ENCODE results near the gene TFPI2.

The TFPI2 gene

GRCh38 chr7:93895859-93896600, 5.5 kb upstream of the TFPI2 start:
- Histone ChIP-seq H3K79me1 (ENCODE audit: low read depth, low read length) (no peaks in the 10 kb centered on the region), H3K14ac (ENCODE audit: low read length) (no peak overlapping the region), H3K9ac (ENCODE audit: low read depth, low read length, poor library complexity) (no peak overlapping the region), H3K36me3 (replicated peaks in 1 of 2; ENCODE audit: control insufficient read depth in 2 of 2, insufficient read depth in 2 of 2, low read length in 2 of 2) (no peaks in the 10 kb centered on the region), H2BK120ac (ENCODE audit: low read depth, low read length) (no peak overlapping the region), H3K4me2 (ENCODE audit: insufficient read depth, low read length, poor library complexity, severe bottlenecking) (no peak overlapping the region), H3K27ac (replicated peaks; ENCODE audit: low read length) (no peak overlapping the region), H2BK5ac (ENCODE audit: low read length) (no peak overlapping the region), H4K91ac (ENCODE audit: low read depth, low read length, poor library complexity) (no peak overlapping the region), H2BK12ac (ENCODE audit: low read length) (no peak overlapping the region), H3K9me3 (replicated peaks in 1 of 2; ENCODE audit: control insufficient read depth in 2 of 2, insufficient read depth in 1 of 2, low read depth in 1 of 2, low read length in 2 of 2) (no peaks in the 10 kb centered on the region), H2BK15ac (ENCODE audit: low read length) (no peak overlapping the region), H2AFZ (ENCODE audit: low read length) (no peak overlapping the region), H4K8ac (ENCODE audit: low read depth, low read length) (no peak overlapping the region), H3K18ac (ENCODE audit: low read length) (no peak overlapping the region), H2AK5ac (ENCODE audit: low read depth, low read length) (no peak overlapping the region), H3K4me1 (ENCODE audit: control insufficient read depth in 2 of 2, insufficient read depth in 1 of 2, low read depth in 1 of 2, low read length in 2 of 2) (no peaks in the 10 kb centered on the region), H3K4me3 (ENCODE audit: low read length in 2 of 2) (no peak overlapping the region), H3K27me3 (ENCODE audit: control insufficient read depth in 3 of 3, insufficient read depth in 3 of 3, low read depth in 1 of 3, low read length in 3 of 3) (no peaks in the 10 kb centered on the region), H3K23ac (ENCODE audit: low read depth, low read length, poor library complexity) (no peak overlapping the region), H3K4ac (ENCODE audit: low read length) (no peak overlapping the region)
- no peak for DNase-seq (ENCODE audit: low spot score)
- WGBS, 2 donors (ENCODE audit: extremely low coverage in 2 of 2, insufficient read length in 2 of 2, insufficient replicate concordance in 1 of 2), result no CpG with 5 or more reads among the region's 4 CpGs

DNA sequence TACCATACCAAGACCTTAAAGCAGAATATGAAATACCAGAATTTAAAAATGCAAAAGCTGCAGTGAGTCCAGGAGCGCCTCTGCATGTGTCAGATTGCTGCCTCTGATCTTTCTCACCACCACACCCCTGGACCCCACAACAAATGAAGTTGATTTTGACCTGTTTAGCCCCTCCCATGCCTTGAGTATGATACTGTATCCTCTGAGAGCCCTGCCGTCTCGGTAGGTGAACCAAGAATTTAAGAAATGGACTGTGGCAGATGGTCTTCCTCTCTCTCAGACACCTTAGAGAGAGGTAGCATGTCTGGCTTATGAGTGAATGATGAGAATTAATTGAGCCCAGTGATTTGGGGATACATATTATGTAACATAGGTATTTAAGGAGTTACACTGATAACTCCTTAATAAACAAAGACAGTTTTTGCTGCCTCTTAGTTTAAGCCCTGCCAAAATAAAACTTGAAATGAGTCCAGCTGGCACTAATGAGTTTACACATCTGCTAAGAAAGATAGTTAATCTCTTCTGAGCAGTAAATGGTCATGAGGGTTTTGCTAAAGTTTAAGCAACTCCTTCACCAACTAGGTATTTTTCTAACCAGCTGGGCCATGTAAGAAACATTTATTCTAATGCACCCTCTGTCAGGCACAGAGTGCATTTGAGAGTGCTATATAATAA, 4.5 kb upstream of the TFPI2 start:
- no peaks in the 10 kb centered on the region for H3K79me1 ChIP-seq (ENCODE audit: low read depth, low read length)
- H3K23ac ChIP-seq (ENCODE audit: low read depth, low read length, poor library complexity), result no peak overlapping the region
- H3K9ac ChIP-seq (ENCODE audit: low read depth, low read length, poor library complexity), result no peak overlapping the region
- H3K9me3 ChIP-seq (replicated peaks in 1 of 2; ENCODE audit: control insufficient read depth in 2 of 2, insufficient read depth in 1 of 2, low read depth in 1 of 2, low read length in 2 of 2), result no peaks in the 10 kb centered on the region
- no peak overlapping the region for H3K14ac ChIP-seq (ENCODE audit: low read length)
- H2BK12ac ChIP-seq (ENCODE audit: low read length), result no peak overlapping the region
- H2AFZ ChIP-seq (ENCODE audit: low read length), result no peak overlapping the region
- no CpG with 5 or more reads among the region's 3 CpGs for WGBS, 2 donors (ENCODE audit: extremely low coverage in 2 of 2, insufficient read length in 2 of 2, insufficient replicate concordance in 1 of 2)
- H3K4me1 ChIP-seq (ENCODE audit: control insufficient read depth in 2 of 2, insufficient read depth in 1 of 2, low read depth in 1 of 2, low read length in 2 of 2), result no peaks in the 10 kb centered on the region
- peaks cover 0 to 6% (median 0%) of the 10 kb centered on the region in 3 experiments for H3K27me3 ChIP-seq (ENCODE audit: control insufficient read depth in 3 of 3, insufficient read depth in 3 of 3, low read depth in 1 of 3, low read length in 3 of 3)
- H3K27ac ChIP-seq (replicated peaks; ENCODE audit: low read length), result no peak overlapping the region
- no peak overlapping the region for H2AK5ac ChIP-seq (ENCODE audit: low read depth, low read length)
- no peak overlapping the region for H3K18ac ChIP-seq (ENCODE audit: low read length)
- H3K4ac ChIP-seq (ENCODE audit: low read length), result no peak overlapping the region
- no peak overlapping the region for H2BK5ac ChIP-seq (ENCODE audit: low read length)
- no peak overlapping the region for H4K8ac ChIP-seq (ENCODE audit: low read depth, low read length)
- no peak overlapping the region for H2BK120ac ChIP-seq (ENCODE audit: low read depth, low read length)
- H2BK15ac ChIP-seq (ENCODE audit: low read length), result no peak overlapping the region
- H3K4me2 ChIP-seq (ENCODE audit: insufficient read depth, low read length, poor library complexity, severe bottlenecking), result no peak overlapping the region
- no peak overlapping the region for H4K91ac ChIP-seq (ENCODE audit: low read depth, low read length, poor library complexity)
- no peak for DNase-seq (ENCODE audit: low spot score)
- no peak overlapping the region for H3K4me3 ChIP-seq (ENCODE audit: low read length in 2 of 2)
- no peaks in the 10 kb centered on the region for H3K36me3 ChIP-seq (replicated peaks in 1 of 2; ENCODE audit: control insufficient read depth in 2 of 2, insufficient read depth in 2 of 2, low read length in 2 of 2)

GRCh38 chr7:93894426-93894825, 3.9 kb upstream of the TFPI2 start:
- Histone ChIP-seq H2BK120ac (ENCODE audit: low read depth, low read length) (no peak overlapping the region), H3K14ac (ENCODE audit: low read length) (no peak overlapping the region), H3K79me1 (ENCODE audit: low read depth, low read length) (no peaks in the 10 kb centered on the region), H3K4ac (ENCODE audit: low read length) (no peak overlapping the region), H3K18ac (ENCODE audit: low read length) (no peak overlapping the region), H3K9ac (ENCODE audit: low read depth, low read length, poor library complexity) (no peak overlapping the region), H3K23ac (ENCODE audit: low read depth, low read length, poor library complexity) (no peak overlapping the region), H4K8ac (ENCODE audit: low read depth, low read length) (no peak overlapping the region), H2BK12ac (ENCODE audit: low read length) (no peak overlapping the region), H2BK5ac (ENCODE audit: low read length) (no peak overlapping the region), H2BK15ac (ENCODE audit: low read length) (no peak overlapping the region), H3K36me3 (replicated peaks in 1 of 2; ENCODE audit: control insufficient read depth in 2 of 2, insufficient read depth in 2 of 2, low read length in 2 of 2) (no peaks in the 10 kb centered on the region), H3K4me2 (ENCODE audit: insufficient read depth, low read length, poor library complexity, severe bottlenecking) (no peak overlapping the region), H3K4me3 (ENCODE audit: low read length in 2 of 2) (no peak overlapping the region), H2AFZ (ENCODE audit: low read length) (no peak overlapping the region), H3K9me3 (replicated peaks in 1 of 2; ENCODE audit: control insufficient read depth in 2 of 2, insufficient read depth in 1 of 2, low read depth in 1 of 2, low read length in 2 of 2) (no peaks in the 10 kb centered on the region), H3K27me3 (ENCODE audit: control insufficient read depth in 3 of 3, insufficient read depth in 3 of 3, low read depth in 1 of 3, low read length in 3 of 3) (peaks cover 0 to 10% (median 0%) of the 10 kb centered on the region in 3 experiments), H3K27ac (replicated peaks; ENCODE audit: low read length) (no peak overlapping the region), H4K91ac (ENCODE audit: low read depth, low read length, poor library complexity) (no peak overlapping the region), H3K4me1 (ENCODE audit: control insufficient read depth in 2 of 2, insufficient read depth in 1 of 2, low read depth in 1 of 2, low read length in 2 of 2) (no peaks in the 10 kb centered on the region), H2AK5ac (ENCODE audit: low read depth, low read length) (no peak overlapping the region)
- WGBS, 2 donors (ENCODE audit: extremely low coverage in 2 of 2, insufficient read length in 2 of 2, insufficient replicate concordance in 1 of 2), result no CpG with 5 or more reads among the region's 1 CpG
- DNase-seq (ENCODE audit: low spot score), result no peak

DNA sequence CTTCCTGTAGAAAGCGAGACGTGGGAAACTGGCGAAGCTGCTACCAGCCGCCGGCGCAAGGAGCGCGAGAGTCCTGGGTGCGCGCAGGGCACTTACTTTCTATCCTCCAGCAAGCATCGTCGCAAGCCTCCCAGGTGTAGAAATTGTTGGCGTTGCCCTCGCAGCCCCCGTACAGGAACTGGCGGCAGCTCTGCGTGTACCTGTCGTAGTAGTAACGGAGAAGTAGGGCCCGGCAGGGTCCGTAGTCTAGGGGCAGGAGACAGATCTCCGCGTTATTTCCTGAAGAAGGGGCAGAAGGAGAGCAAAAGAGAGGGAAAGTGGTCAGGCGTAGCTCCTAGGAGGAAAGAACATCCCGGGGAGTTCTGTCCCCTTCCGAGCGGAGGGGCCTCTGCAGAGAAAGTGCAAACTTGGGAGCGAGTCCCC, 501 bp downstream of the TFPI2 start:
- no peak overlapping the region for H3K23ac ChIP-seq (ENCODE audit: low read depth, low read length, poor library complexity)
- H3K27ac ChIP-seq (replicated peaks; ENCODE audit: low read length), result no peak overlapping the region
- H2AK5ac ChIP-seq (ENCODE audit: low read depth, low read length), result no peak overlapping the region
- H2AFZ ChIP-seq (ENCODE audit: low read length), result peak overlapping the region; percentile 95
- peak overlapping the region; percentile 94 for H2BK120ac ChIP-seq (ENCODE audit: low read depth, low read length)
- no peak overlapping the region for H4K91ac ChIP-seq (ENCODE audit: low read depth, low read length, poor library complexity)
- peak overlapping the region; percentile 98 for H3K4me2 ChIP-seq (ENCODE audit: insufficient read depth, low read length, poor library complexity, severe bottlenecking)
- no peak overlapping the region for H3K4ac ChIP-seq (ENCODE audit: low read length)
- H2BK15ac ChIP-seq (ENCODE audit: low read length), result peak overlapping the region; percentile 26
- H3K14ac ChIP-seq (ENCODE audit: low read length), result no peak overlapping the region
- no peaks in the 10 kb centered on the region for H3K4me1 ChIP-seq (ENCODE audit: control insufficient read depth in 2 of 2, insufficient read depth in 1 of 2, low read depth in 1 of 2, low read length in 2 of 2)
- H2BK5ac ChIP-seq (ENCODE audit: low read length), result no peak overlapping the region
- H3K36me3 ChIP-seq (replicated peaks in 1 of 2; ENCODE audit: control insufficient read depth in 2 of 2, insufficient read depth in 2 of 2, low read length in 2 of 2), result peaks cover 0 to 33% of the 10 kb centered on the region in 2 donors
- peaks cover 0 to 10% (median 0%) of the 10 kb centered on the region in 3 experiments for H3K27me3 ChIP-seq (ENCODE audit: control insufficient read depth in 3 of 3, insufficient read depth in 3 of 3, low read depth in 1 of 3, low read length in 3 of 3)
- no peaks in the 10 kb centered on the region for H3K9me3 ChIP-seq (replicated peaks in 1 of 2; ENCODE audit: control insufficient read depth in 2 of 2, insufficient read depth in 1 of 2, low read depth in 1 of 2, low read length in 2 of 2)
- peak overlapping the region; percentile 76 to 86 for H3K4me3 ChIP-seq (ENCODE audit: low read length in 2 of 2)
- no peak overlapping the region for H2BK12ac ChIP-seq (ENCODE audit: low read length)
- peak overlapping the region; percentile 80 for H3K9ac ChIP-seq (ENCODE audit: low read depth, low read length, poor library complexity)
- H3K18ac ChIP-seq (ENCODE audit: low read length), result peak overlapping the region; percentile 96
- no peak overlapping the region for H4K8ac ChIP-seq (ENCODE audit: low read depth, low read length)
- no peaks in the 10 kb centered on the region for H3K79me1 ChIP-seq (ENCODE audit: low read depth, low read length)
- DNase-seq (ENCODE audit: low spot score), result peak; percentile 21
- WGBS, 2 donors (ENCODE audit: extremely low coverage in 2 of 2, insufficient read length in 2 of 2, insufficient replicate concordance in 1 of 2), result no CpG with 5 or more reads among the region's 28 CpGs

Data from neuronal stem cell (in vitro differentiated cells).